H9 (cell line): ENCODE measurements around the gene SYT2. TPM values are rescaled to one million over a fixed set of nuclear protein-coding genes. Genes with fewer than 3 reads are reported as not detected.
A peak's percentile ranks its signal among the peaks of the same experiment; 100 is the strongest.

Experiments
- DNase-seq: peaks from one replicate; pipeline ENCODE4 v3.0.0-alpha.2; 2017
- H2AFZ ChIP-seq: one replicate; pipeline ENCODE4 v1.6.1; 2013; ENCODE audit warnings: mild to moderate bottlenecking, low read length, control low read depth, moderate library complexity
- H2AK5ac ChIP-seq: 2 replicates; pipeline ENCODE4 v1.6.1; 2013; ENCODE audit warnings: low read length, control low read depth, mixed read lengths; ENCODE audit not compliant: insufficient read length
- H2BK120ac ChIP-seq: one replicate; pipeline ENCODE4 v1.6.1; 2013; ENCODE audit warnings: low read depth, mild to moderate bottlenecking, low read length, control low read depth, inconsistent platforms; ENCODE audit not compliant: poor library complexity, severe bottlenecking
- H2BK12ac ChIP-seq: 2 replicates; pipeline ENCODE4 v1.6.1; 2013; ENCODE audit warnings: low read length, control low read depth, mixed read lengths, low read depth; ENCODE audit not compliant: insufficient read length
- H2BK15ac ChIP-seq: 2 replicates; pipeline ENCODE4 v1.6.1; 2013; ENCODE audit warnings: low read depth, low read length, control low read depth
- H2BK20ac ChIP-seq: one replicate; pipeline ENCODE4 v1.6.1; 2013; ENCODE audit warnings: low read depth, mild to moderate bottlenecking, low read length, control low read depth, inconsistent platforms; ENCODE audit not compliant: poor library complexity, severe bottlenecking
- H2BK5ac ChIP-seq: 2 replicates; pipeline ENCODE4 v1.6.1; 2013; ENCODE audit warnings: low read length, control low read depth, mixed read lengths; ENCODE audit not compliant: insufficient read length
- H3K14ac ChIP-seq: 2 replicates; pipeline ENCODE4 v1.6.1; 2013; ENCODE audit warnings: low read length, control low read depth; ENCODE audit not compliant: insufficient read depth
- H3K18ac ChIP-seq: 2 replicates; pipeline ENCODE4 v1.6.1; 2013; ENCODE audit warnings: low read depth, mild to moderate bottlenecking, mixed read lengths, low read length, control low read depth; ENCODE audit not compliant: insufficient read length
- H3K23ac ChIP-seq: 2 replicates; pipeline ENCODE4 v1.6.1; 2013; ENCODE audit warnings: low read length, control low read depth, mixed read lengths, low read depth; ENCODE audit not compliant: insufficient read length
- H3K23me2 ChIP-seq: 2 replicates; pipeline ENCODE4 v1.6.1; 2013; ENCODE audit warnings: low read depth, mild to moderate bottlenecking, mixed read lengths, low read length, control low read depth; ENCODE audit not compliant: insufficient read length, poor library complexity, severe bottlenecking
- H3K27ac ChIP-seq: 2 replicates; pipeline ENCODE4 v1.5.1; 2013; ENCODE audit warnings: low read length, control low read depth, mixed read lengths, low read depth; ENCODE audit not compliant: insufficient read length
- H3K27me3 ChIP-seq: 2 replicates; pipeline ENCODE4 v1.6.1; 2013; ENCODE audit warnings: low read length, control low read depth, inconsistent platforms; ENCODE audit not compliant: insufficient read depth
- H3K4ac ChIP-seq: 2 replicates; pipeline ENCODE4 v1.6.1; 2013; ENCODE audit warnings: low read depth, mild to moderate bottlenecking, control low read depth, inconsistent platforms, low read length, moderate library complexity
- H3K4me1 ChIP-seq: 2 replicates; pipeline ENCODE4 v1.6.1; 2013; ENCODE audit warnings: low read length, control low read depth, inconsistent platforms; ENCODE audit not compliant: insufficient read depth
- H3K4me2 ChIP-seq: 2 replicates; pipeline ENCODE4 v1.6.1; 2013; ENCODE audit warnings: low read length, control low read depth, mixed read lengths; ENCODE audit not compliant: insufficient read length, insufficient read depth
- H3K56ac ChIP-seq: 2 replicates; pipeline ENCODE4 v1.6.1; 2013; ENCODE audit warnings: low read depth, mild to moderate bottlenecking, mixed read lengths, low read length, control low read depth; ENCODE audit not compliant: insufficient read length
- H3K79me1 ChIP-seq: 2 replicates; pipeline ENCODE4 v1.6.1; 2013; ENCODE audit warnings: low read depth, mild to moderate bottlenecking, moderate library complexity, low read length, control low read depth, inconsistent platforms; ENCODE audit not compliant: insufficient read depth, poor library complexity, severe bottlenecking
- H3K79me2 ChIP-seq: 2 replicates; pipeline ENCODE4 v1.6.1; 2013; ENCODE audit warnings: low read length, control low read depth, inconsistent platforms; ENCODE audit not compliant: insufficient read depth
- H3K9ac ChIP-seq: 2 replicates; pipeline ENCODE4 v1.6.1; 2013; ENCODE audit warnings: low read length, control low read depth, mixed read lengths; ENCODE audit not compliant: insufficient read length; ENCODE audit errors: extremely low read depth
- H3K9me3 ChIP-seq: one replicate; pipeline ENCODE4 v1.6.1; 2013; ENCODE audit warnings: low read depth, low read length, inconsistent platforms; ENCODE audit not compliant: control insufficient read depth
- H3T11ph ChIP-seq: one replicate; pipeline ENCODE4 v1.6.1; 2013; ENCODE audit warnings: mild to moderate bottlenecking, low read length, control low read depth, inconsistent platforms
- H4K20me1 ChIP-seq: one replicate; pipeline ENCODE4 v1.6.1; 2013; ENCODE audit not compliant: control insufficient read depth, insufficient read length, insufficient read depth
- H4K5ac ChIP-seq: 2 replicates; pipeline ENCODE4 v1.6.1; 2013; ENCODE audit warnings: low read depth, mild to moderate bottlenecking, mixed read lengths, low read length, control low read depth; ENCODE audit not compliant: insufficient read length
- H4K8ac ChIP-seq: replicated peaks from 2 replicates; pipeline ENCODE4 v1.6.1; 2013; ENCODE audit warnings: low read length, control low read depth, mixed read lengths, low read depth; ENCODE audit not compliant: insufficient read length
- H4K91ac ChIP-seq: 2 replicates; pipeline ENCODE4 v1.6.1; 2013; ENCODE audit warnings: low read depth, mild to moderate bottlenecking, moderate library complexity, mixed read lengths, low read length, control low read depth; ENCODE audit not compliant: insufficient read length
- H3K27ac Mint-ChIP-seq, 3 experiments: 2 replicates in 2 of 3; 3 replicates in 1 of 3; pipeline ENCODE4 v1.8.0; 2020 to 2021; ENCODE audit warnings: mixed read lengths in 3 of 3, mild to moderate bottlenecking in 1 of 3, moderate library complexity in 1 of 3
- H3K27me3 Mint-ChIP-seq: 2 replicates; pipeline ENCODE4 v1.8.0; 2021; ENCODE audit warnings: low read depth, mild to moderate bottlenecking, moderate library complexity, mixed read lengths
- H3K36me3 Mint-ChIP-seq, 3 experiments: 2 replicates in 2 of 3; 3 replicates in 1 of 3; pipeline ENCODE4 v1.8.0; 2020 to 2021; ENCODE audit warnings: low read depth in 3 of 3, mixed read lengths in 3 of 3; ENCODE audit not compliant: insufficient read depth in 1 of 3
- H3K4me1 Mint-ChIP-seq, 2 experiments: 2 replicates each; pipeline ENCODE4 v1.8.0; 2020; ENCODE audit warnings: mixed read lengths in 2 of 2
- H3K4me3 Mint-ChIP-seq, 2 experiments: 2 replicates in 1 of 2; 3 replicates in 1 of 2; pipeline ENCODE4 v1.8.0; 2020 to 2021; ENCODE audit warnings: mild to moderate bottlenecking in 2 of 2, mixed read lengths in 2 of 2, moderate library complexity in 1 of 2
- H3K9me3 Mint-ChIP-seq, 2 experiments: 2 replicates in 1 of 2; 3 replicates in 1 of 2; pipeline ENCODE4 v1.8.0; 2020; ENCODE audit warnings: mild to moderate bottlenecking in 2 of 2, mixed read lengths in 2 of 2, moderate library complexity in 1 of 2
- WGBS: extraction: QIAGEN DNeasy Blood & Tissue Kit; methylation state at CpG from one replicate; pipeline ENCODE4 v1.1.7; 2013; ENCODE audit warnings: missing lambda C conversion rate, low lambda C conversion rate, mixed read lengths; ENCODE audit not compliant: insufficient read length; ENCODE audit errors: extremely low coverage; 5-methylcytosine and 5-hydroxymethylcytosine counted together
- total RNA-seq: library from RNA; stranded (reverse); gene quantifications from 2 replicates; pipeline ENCODE4 v1.2.1, GENCODE V29; 2021
- TF ChIP-seq, protein P1 (sequence below): fragments of 200-600 bp; sonication (generic); conservative IDR thresholded peaks from 3 replicates; pipeline ENCODE4 v1.8.0; 2021; ENCODE audit warnings: antibody characterized with exemption, mild to moderate bottlenecking

The SYT2 gene
- total RNA-seq, 1 experiment from 2014 or later: 3.3 TPM

DNA sequence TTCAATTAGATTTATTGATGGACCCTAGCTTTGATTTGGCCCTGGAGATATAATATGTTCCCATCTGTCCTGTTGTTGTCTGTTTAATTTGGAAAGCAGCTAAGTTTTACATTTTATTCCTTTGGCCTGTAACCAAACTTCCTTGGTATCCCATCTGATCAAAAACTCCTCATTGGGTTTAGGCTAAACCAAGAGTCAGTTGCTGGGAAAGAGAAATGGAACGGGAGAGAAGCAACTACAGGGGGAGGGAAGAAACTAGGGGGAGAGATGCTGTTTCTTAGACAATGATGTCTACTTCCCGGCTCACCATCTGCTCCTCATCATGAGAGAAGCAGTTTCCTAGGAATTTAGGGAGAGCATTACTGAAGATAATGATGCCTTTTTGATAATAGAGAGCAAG, 141.8 kb downstream of the SYT2 start:
- peak overlapping the region; percentile 71 to 97 (median 74); a peak in 6 of 7 replicates for H3K27ac Mint-ChIP-seq
- Histone ChIP-seq H2AFZ (no peak overlapping the region), H2BK12ac (no peak overlapping the region), H2BK20ac (no peak overlapping the region), H3K27me3 (no peaks in the 10 kb centered on the region), H4K8ac (no peak overlapping the region), H3K18ac (no peak overlapping the region), H3K79me1 (no peaks in the 10 kb centered on the region), H3K4me2 (no peak overlapping the region), H3K79me2 (no peaks in the 10 kb centered on the region), H3T11ph (no peak overlapping the region), H3K27ac (no peak overlapping the region), H2BK120ac (no peak overlapping the region), H4K20me1 (no peaks in the 10 kb centered on the region), H3K14ac (no peak overlapping the region), H2BK15ac (no peak overlapping the region), H3K56ac (no peak overlapping the region), H3K4me1 (peaks cover 25% of the 10 kb centered on the region; the same call in 1 of the 2 replicates), H2AK5ac (no peak overlapping the region), H3K9me3 (no peaks in the 10 kb centered on the region), H4K91ac (no peak overlapping the region), H3K23me2 (no peaks in the 10 kb centered on the region), H4K5ac (no peak overlapping the region), H2BK5ac (no peak overlapping the region), H3K4ac (no peak overlapping the region), H3K9ac (no peak overlapping the region), H3K23ac (no peak overlapping the region)
- no peak overlapping the region for H3K4me3 Mint-ChIP-seq
- no peak for DNase-seq
- TF ChIP-seq, protein P1, sequence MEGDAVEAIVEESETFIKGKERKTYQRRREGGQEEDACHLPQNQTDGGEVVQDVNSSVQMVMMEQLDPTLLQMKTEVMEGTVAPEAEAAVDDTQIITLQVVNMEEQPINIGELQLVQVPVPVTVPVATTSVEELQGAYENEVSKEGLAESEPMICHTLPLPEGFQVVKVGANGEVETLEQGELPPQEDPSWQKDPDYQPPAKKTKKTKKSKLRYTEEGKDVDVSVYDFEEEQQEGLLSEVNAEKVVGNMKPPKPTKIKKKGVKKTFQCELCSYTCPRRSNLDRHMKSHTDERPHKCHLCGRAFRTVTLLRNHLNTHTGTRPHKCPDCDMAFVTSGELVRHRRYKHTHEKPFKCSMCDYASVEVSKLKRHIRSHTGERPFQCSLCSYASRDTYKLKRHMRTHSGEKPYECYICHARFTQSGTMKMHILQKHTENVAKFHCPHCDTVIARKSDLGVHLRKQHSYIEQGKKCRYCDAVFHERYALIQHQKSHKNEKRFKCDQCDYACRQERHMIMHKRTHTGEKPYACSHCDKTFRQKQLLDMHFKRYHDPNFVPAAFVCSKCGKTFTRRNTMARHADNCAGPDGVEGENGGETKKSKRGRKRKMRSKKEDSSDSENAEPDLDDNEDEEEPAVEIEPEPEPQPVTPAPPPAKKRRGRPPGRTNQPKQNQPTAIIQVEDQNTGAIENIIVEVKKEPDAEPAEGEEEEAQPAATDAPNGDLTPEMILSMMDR: no peak
- no CpG with 5 or more reads among the region's 2 CpGs for WGBS
- no peaks in the 10 kb centered on the region for H3K27me3 Mint-ChIP-seq
- no peaks in the 10 kb centered on the region for H3K9me3 Mint-ChIP-seq
- H3K4me1 Mint-ChIP-seq: peaks cover 42 to 44% of the 10 kb centered on the region in 2 experiments
- H3K36me3 Mint-ChIP-seq: no peaks in the 10 kb centered on the region; a peak in 1 of 7 replicates
